Mesothelial cell of epicardium (in vitro differentiated cells): Measurements from ENCODE around the gene RASL10A. TPM values are rescaled to one million over a fixed set of nuclear protein-coding genes. Genes with fewer than 3 reads are reported as not detected.
A peak's percentile ranks its signal among the peaks of the same experiment; 100 is the strongest.

ENCODE experiments used
- DNase-seq, 2 experiments: peaks; one replicate each; pipeline ENCODE4 v3.0.0; 2021; ENCODE audit warnings: low spot score in 2 of 2; ENCODE audit not compliant: unreplicated experiment in 2 of 2
- H3K27ac Mint-ChIP-seq: 2 replicates; pipeline ENCODE4 v1.8.0; 2021; ENCODE audit warnings: mixed read lengths
- H3K27me3 Mint-ChIP-seq: 2 replicates; pipeline ENCODE4 v1.8.0; 2021; ENCODE audit warnings: low read depth, mixed read lengths
- H3K36me3 Mint-ChIP-seq: 2 replicates; pipeline ENCODE4 v1.8.0; 2021; ENCODE audit warnings: mixed read lengths
- H3K4me1 Mint-ChIP-seq: 2 replicates; pipeline ENCODE4 v1.8.0; 2021; ENCODE audit warnings: mixed read lengths
- H3K4me3 Mint-ChIP-seq: 2 replicates; pipeline ENCODE4 v1.8.0; 2021; ENCODE audit warnings: mild to moderate bottlenecking, moderate library complexity, mixed read lengths
- H3K9me3 Mint-ChIP-seq: 2 replicates; pipeline ENCODE4 v1.8.0; 2021; ENCODE audit warnings: mixed read lengths
- CTCF ChIP-seq: fragments of 200-600 bp; sonication (generic); IDR thresholded peaks from one replicate; pipeline ENCODE4 v1.5.0; 2021; ENCODE audit warnings: antibody characterized with exemption; ENCODE audit not compliant: unreplicated experiment
- total RNA-seq: library from RNA; stranded (reverse); gene quantifications from 3 replicates; pipeline ENCODE4 v1.2.1, GENCODE V29; 2021

Gene RASL10A
- total RNA-seq, 1 donor from 2014 or later: 3.8 TPM

- H3K27ac Mint-ChIP-seq: no peak overlapping the region
- H3K4me3 Mint-ChIP-seq: no peak overlapping the region
Observed at GRCh38 chr22:29312218-29313125, 3.0 kb downstream of the RASL10A start.

GRCh38 chr22:29311464-29312217, 3.9 kb downstream of the RASL10A start:
- peaks cover 19% of the 10 kb centered on the region for H3K4me1 Mint-ChIP-seq
- no peaks in the 10 kb centered on the region for H3K9me3 Mint-ChIP-seq
- no peak overlapping the region for H3K4me3 Mint-ChIP-seq
- H3K27ac Mint-ChIP-seq: peak overlapping the region; percentile 43
- peaks cover 3% of the 10 kb centered on the region for H3K36me3 Mint-ChIP-seq
- DNase-seq: no peak
- no peak for TF ChIP-seq CTCF
- peaks cover 37% of the 10 kb centered on the region for H3K27me3 Mint-ChIP-seq

More at GRCh38 chr22:29312218-29313125, 3.0 kb downstream of the RASL10A start:
- Mint-ChIP-seq H3K9me3 (no peaks in the 10 kb centered on the region), H3K27me3 (peaks cover 44% of the 10 kb centered on the region), H3K4me1 (peaks cover 17% of the 10 kb centered on the region), H3K36me3 (peaks cover 3% of the 10 kb centered on the region)
- DNase-seq: no peak
- TF ChIP-seq CTCF: no peak

- Mint-ChIP-seq H3K36me3 (peaks cover 3% of the 10 kb centered on the region), H3K4me1 (peaks cover 18% of the 10 kb centered on the region), H3K9me3 (no peaks in the 10 kb centered on the region), H3K27me3 (peaks cover 29% of the 10 kb centered on the region), H3K27ac (peak overlapping the region; percentile 43), H3K4me3 (no peak overlapping the region)
- TF ChIP-seq CTCF: no peak
- DNase-seq: peak; percentile 77 to 86
Observed at GRCh38 chr22:29310863-29311339, 4.6 kb downstream of the RASL10A start.

- Mint-ChIP-seq H3K9me3 (no peaks in the 10 kb centered on the region), H3K27me3 (peaks cover 27% of the 10 kb centered on the region), H3K36me3 (peaks cover 3% of the 10 kb centered on the region), H3K4me1 (peaks cover 19% of the 10 kb centered on the region), H3K27ac (peak overlapping the region; percentile 43), H3K4me3 (no peak overlapping the region)
- DNase-seq: no peak
- no peak for TF ChIP-seq CTCF
Observed at GRCh38 chr22:29310065-29310862, 5.2 kb downstream of the RASL10A start.
